Fibroblast of lung (primary cell): ENCODE results near the gene S100G. TPM values are rescaled to one million over a fixed set of nuclear protein-coding genes. Genes with fewer than 3 reads are reported as not detected.
"Not testable (repeated sequence)": the region's sequence is repeated elsewhere in the genome, so short reads cannot be mapped to it uniquely, and the experiment has no call there.

Experiments used
- DNase-seq, 2 donors: peaks; one replicate each; pipeline versions ENCODE4 v3.0.0 to v3.0.0-alpha.2; 2010; ENCODE audit warnings: low read depth in 2 of 2
- H2AFZ ChIP-seq: 2 replicates; pipeline ENCODE4 v1.5.1; 2012; ENCODE audit warnings: low read length, control low read depth, inconsistent platforms
- H3K27ac ChIP-seq: 2 replicates; pipeline ENCODE4 v1.5.1; 2011; ENCODE audit warnings: low read length, control low read depth; ENCODE audit not compliant: insufficient read depth
- H3K27me3 ChIP-seq: 2 replicates; pipeline ENCODE4 v1.5.1; 2011; ENCODE audit warnings: mild to moderate bottlenecking, low read length; ENCODE audit not compliant: control insufficient read depth, insufficient read depth
- H3K36me3 ChIP-seq: 2 replicates; pipeline ENCODE4 v1.5.1; 2011; ENCODE audit warnings: low read length; ENCODE audit not compliant: control insufficient read depth, insufficient read depth
- H3K4me1 ChIP-seq: 2 replicates; pipeline ENCODE4 v1.5.1; 2011; ENCODE audit warnings: low read length; ENCODE audit not compliant: control insufficient read depth, insufficient read depth; ENCODE audit errors: extremely low read depth
- H3K4me2 ChIP-seq: 2 replicates; pipeline ENCODE4 v1.5.1; 2011; ENCODE audit warnings: low read length, control low read depth; ENCODE audit not compliant: insufficient read depth; ENCODE audit errors: extremely low read depth
- H3K4me3 ChIP-seq, 4 experiments: fragments of 200-600 bp in 1 of 4; sonication (generic) in 1 of 4; replicated peaks in 1 of 4; 2 replicates each; pipeline ENCODE4 v1.5.1; 2011 to 2016; ENCODE audit warnings: low read length in 4 of 4, low read depth in 3 of 4, mild to moderate bottlenecking in 3 of 4, control low read depth in 2 of 4, inconsistent platforms in 1 of 4, mixed read lengths in 1 of 4; ENCODE audit not compliant: insufficient read depth in 1 of 4; ENCODE audit errors: control extremely low read depth in 1 of 4
- H3K79me2 ChIP-seq: 2 replicates; pipeline ENCODE4 v1.5.1; 2012; ENCODE audit warnings: mild to moderate bottlenecking, low read length, inconsistent platforms; ENCODE audit not compliant: control insufficient read depth, insufficient read depth
- H3K9ac ChIP-seq: 2 replicates; pipeline ENCODE4 v1.5.1; 2011; ENCODE audit warnings: mild to moderate bottlenecking, low read length, control low read depth; ENCODE audit not compliant: insufficient read depth
- H3K9me3 ChIP-seq: 2 replicates; pipeline ENCODE4 v1.5.1; 2012; ENCODE audit warnings: low read depth, low read length; ENCODE audit not compliant: control insufficient read depth, insufficient read depth
- H4K20me1 ChIP-seq: 2 replicates; pipeline ENCODE4 v1.5.1; 2011; ENCODE audit warnings: low read length; ENCODE audit not compliant: control insufficient read depth, insufficient read depth; ENCODE audit errors: extremely low read depth
- CTCF ChIP-seq, 2 donors: IDR thresholded peaks in 1 of 2; conservative IDR thresholded peaks in 1 of 2; 1 replicate in 1 of 2; 2 replicates in 1 of 2; pipeline ENCODE4 v1.5.1; 2011 to 2012; ENCODE audit warnings: low read length in 2 of 2, control low read depth in 1 of 2, inconsistent platforms in 1 of 2, low read depth in 1 of 2, mild to moderate bottlenecking in 1 of 2
- EZH2 ChIP-seq: IDR thresholded peaks from 2 replicates; pipeline ENCODE4 v1.5.1; 2012; ENCODE audit warnings: low read length, control low read depth, mild to moderate bottlenecking; ENCODE audit errors: missing control alignments
- polyA minus RNA-seq: library from RNA; depleted of rRNA, polyadenylated mRNA; stranded (reverse); fragments of >200 nt; gene quantifications from 2 replicates; pipeline ENCODE4 v1.2.3, GENCODE V29; 2011; ENCODE audit warnings: low replicate concordance
- polyA plus RNA-seq, 2 donors: library from polyadenylated mRNA; depleted of rRNA in 1 of 2; stranded (reverse) in 1 of 2; unstranded in 1 of 2; fragments of >200 nt; gene quantifications; 2 replicates each; pipeline ENCODE4 v1.2.1, GENCODE V29; 2011 to 2012; ENCODE audit warnings: missing spikeins in 1 of 2
- total RNA-seq: library from RNA; depleted of rRNA; stranded (reverse); fragments of >200 nt; gene quantifications from 2 replicates; pipeline ENCODE4 v1.2.1, GENCODE V29; 2014

The S100G gene
- not detected in 2 replicates for total RNA-seq
- polyA plus RNA-seq = not detected in 2 replicates
- polyA plus RNA-seq (2012) = not detected in 2 replicates
- not detected in 2 replicates for polyA minus RNA-seq

- no peak within 1 kb of the TSS for H3K27ac ChIP-seq
- H3K79me2 ChIP-seq = no peaks in the 10 kb centered on the region
- no peak within 1 kb of the TSS for H3K4me2 ChIP-seq
- no peak for DNase-seq
- no peaks in the 10 kb centered on the region for H3K4me1 ChIP-seq
- H4K20me1 ChIP-seq = no peaks in the 10 kb centered on the region
- H2AFZ ChIP-seq = no peak within 1 kb of the TSS
- H3K9ac ChIP-seq = no peak within 1 kb of the TSS
- no peaks in the 10 kb centered on the region for H3K9me3 ChIP-seq
- no peaks in the 10 kb centered on the region for H3K27me3 ChIP-seq
- TF ChIP-seq CTCF (conservative IDR thresholded peaks at IDR 0.05 in 1 of 2, IDR thresholded peaks at IDR 0.05 in 1 of 2; ENCODE audit: low read depth in 1 of 2, low read length in 2 of 2) = no peak
- TF ChIP-seq EZH2 = no peak
- no peak within 1 kb of the TSS for H3K4me3 ChIP-seq
- H3K36me3 ChIP-seq = no peaks in the 10 kb centered on the region
These were observed at the start of gene S100G for GRCh38 chrX:16649858-16650257. Gene S100G, plus strand, starts transcription at chrX:16650158. Its CDS starts 849 bp downstream, at chrX:16651007.

- Histone ChIP-seq H4K20me1 (no peaks in the 10 kb centered on the region), H3K4me2 (no peak overlapping the region), H3K36me3 (no peaks in the 10 kb centered on the region), H3K9ac (no peak overlapping the region), H3K4me1 (no peaks in the 10 kb centered on the region), H3K27ac (no peak overlapping the region), H2AFZ (no peak overlapping the region), H3K9me3 (no peaks in the 10 kb centered on the region), H3K4me3 (no peak overlapping the region), H3K27me3 (no peaks in the 10 kb centered on the region), H3K79me2 (no peaks in the 10 kb centered on the region)
- DNase-seq = no peak
- TF ChIP-seq EZH2 (no peak), CTCF (conservative IDR thresholded peaks at IDR 0.05 in 1 of 2, IDR thresholded peaks at IDR 0.05 in 1 of 2; ENCODE audit: low read depth in 1 of 2, low read length in 2 of 2) (no peak)
These were observed 48.1 kb upstream of the S100G start for GRCh38 chrX:16601885-16602284.

- DNase-seq, H3K4me3 ChIP-seq, H3K9ac ChIP-seq, H3K9me3 ChIP-seq, H3K27ac ChIP-seq, H3K27me3 ChIP-seq, H3K79me2 ChIP-seq, H4K20me1 ChIP-seq, H2AFZ ChIP-seq, H3K4me2 ChIP-seq, H3K4me1 ChIP-seq, H3K36me3 ChIP-seq: not testable (repeated sequence)
These were observed 46.7 kb upstream of the S100G start for GRCh38 chrX:16603235-16603634.
